Fibroblast of villous mesenchyme (primary cell): ENCODE measurements around the gene DPH6. TPM values are rescaled to one million over a fixed set of nuclear protein-coding genes. Genes with fewer than 3 reads are reported as not detected.
"Not testable (repeated sequence)": the region's sequence is repeated elsewhere in the genome, so short reads cannot be mapped to it uniquely, and the experiment has no call there.

Experiments
- DNase-seq: peaks from one replicate; pipeline ENCODE4 v3.0.0-alpha.2; 2010; ENCODE audit warnings: low read depth
- H3K4me3 ChIP-seq: 2 replicates; pipeline ENCODE4 v1.5.1; 2011; ENCODE audit warnings: low read depth, mild to moderate bottlenecking, low read length
- total RNA-seq: library from RNA; depleted of rRNA; stranded (reverse); fragments of >200 nt; gene quantifications from 2 replicates; pipeline ENCODE4 v1.2.3, GENCODE V29; 2012
- TF ChIP-seq, protein P1 (sequence below): IDR thresholded peaks from 2 replicates; pipeline ENCODE4 v1.5.1; 2012; ENCODE audit warnings: low read depth, mild to moderate bottlenecking, low read length; ENCODE audit not compliant: insufficient read depth

Gene DPH6
- total RNA-seq, 1 donor, result 13.8 TPM

DNA sequence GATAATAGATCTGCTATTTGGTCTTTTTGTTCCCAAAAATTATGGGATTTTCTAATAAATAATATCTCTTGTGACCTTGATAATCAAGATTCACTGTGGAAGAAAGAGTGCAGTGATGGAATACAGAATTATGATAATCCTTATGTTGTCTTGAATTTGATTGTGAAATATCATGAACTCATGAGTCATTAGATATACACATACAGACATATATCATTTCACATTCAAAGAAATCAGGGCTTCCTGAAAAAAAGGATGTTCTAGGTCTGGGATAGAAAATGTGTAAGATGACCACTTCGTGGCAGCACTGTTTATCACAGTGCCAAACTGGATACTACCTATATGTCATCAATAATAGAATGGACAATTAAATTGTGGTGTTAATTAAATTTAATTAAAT is 97.7 kb downstream of the DPH6 start:
- H3K4me3 ChIP-seq, result no peak overlapping the region
- no peak for DNase-seq
- TF ChIP-seq, protein P1, sequence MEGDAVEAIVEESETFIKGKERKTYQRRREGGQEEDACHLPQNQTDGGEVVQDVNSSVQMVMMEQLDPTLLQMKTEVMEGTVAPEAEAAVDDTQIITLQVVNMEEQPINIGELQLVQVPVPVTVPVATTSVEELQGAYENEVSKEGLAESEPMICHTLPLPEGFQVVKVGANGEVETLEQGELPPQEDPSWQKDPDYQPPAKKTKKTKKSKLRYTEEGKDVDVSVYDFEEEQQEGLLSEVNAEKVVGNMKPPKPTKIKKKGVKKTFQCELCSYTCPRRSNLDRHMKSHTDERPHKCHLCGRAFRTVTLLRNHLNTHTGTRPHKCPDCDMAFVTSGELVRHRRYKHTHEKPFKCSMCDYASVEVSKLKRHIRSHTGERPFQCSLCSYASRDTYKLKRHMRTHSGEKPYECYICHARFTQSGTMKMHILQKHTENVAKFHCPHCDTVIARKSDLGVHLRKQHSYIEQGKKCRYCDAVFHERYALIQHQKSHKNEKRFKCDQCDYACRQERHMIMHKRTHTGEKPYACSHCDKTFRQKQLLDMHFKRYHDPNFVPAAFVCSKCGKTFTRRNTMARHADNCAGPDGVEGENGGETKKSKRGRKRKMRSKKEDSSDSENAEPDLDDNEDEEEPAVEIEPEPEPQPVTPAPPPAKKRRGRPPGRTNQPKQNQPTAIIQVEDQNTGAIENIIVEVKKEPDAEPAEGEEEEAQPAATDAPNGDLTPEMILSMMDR, result no peak

DNA sequence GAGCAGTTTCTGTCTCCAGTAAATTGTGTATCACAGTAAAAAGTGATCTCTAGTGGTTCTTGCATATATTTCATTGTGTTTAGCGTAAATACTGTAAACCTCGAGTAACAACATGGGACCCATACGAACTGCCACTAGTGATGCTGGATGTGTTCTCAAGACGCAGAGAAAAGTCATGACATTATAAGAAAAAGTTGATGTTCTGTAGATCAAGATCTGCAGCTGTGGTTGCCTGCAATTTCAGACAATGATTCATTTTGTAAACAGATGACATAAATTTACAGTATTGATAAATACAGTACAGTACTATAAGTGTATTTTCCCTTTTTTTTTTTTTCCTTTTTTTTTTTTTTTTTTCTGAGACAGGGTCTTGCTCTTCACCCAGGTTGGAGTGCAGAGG is 100.1 kb downstream of the DPH6 start:
- TF ChIP-seq, protein P1, result no peak
- DNase-seq, result peak; percentile 41
- H3K4me3 ChIP-seq, result no peak overlapping the region

DNA sequence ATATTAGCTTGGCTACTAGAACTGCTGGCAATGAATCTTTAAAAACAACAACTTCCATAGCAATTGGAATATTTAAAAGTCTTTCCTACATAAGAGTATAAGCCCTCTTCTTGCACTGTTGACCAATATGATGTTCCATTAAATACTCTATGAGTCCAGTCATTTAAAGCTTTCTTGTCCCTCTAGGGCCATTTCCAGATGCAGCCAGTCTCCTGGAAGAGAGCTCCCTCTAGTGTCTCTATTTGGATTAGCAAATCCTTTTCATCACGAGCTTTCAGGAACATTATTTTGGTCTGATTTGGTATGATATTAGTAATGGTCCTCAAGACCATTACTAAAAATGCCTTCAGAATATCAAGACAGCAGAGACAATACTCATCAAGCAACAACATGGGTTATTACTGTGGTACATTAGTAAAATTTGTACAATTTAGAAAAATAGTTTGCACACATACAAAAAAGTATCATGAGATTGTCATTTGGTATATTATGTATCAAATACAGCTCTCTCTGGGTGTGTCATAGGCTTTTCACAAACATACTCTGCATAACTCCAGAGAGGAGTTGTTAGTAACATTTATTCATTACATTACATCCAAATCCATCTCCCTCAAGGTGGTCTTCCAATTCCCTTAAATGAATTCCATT is 101.3 kb downstream of the DPH6 start:
- TF ChIP-seq, protein P1, result peak; percentile 82
- no peak overlapping the region for H3K4me3 ChIP-seq
- DNase-seq, result peak; percentile 70

DNA sequence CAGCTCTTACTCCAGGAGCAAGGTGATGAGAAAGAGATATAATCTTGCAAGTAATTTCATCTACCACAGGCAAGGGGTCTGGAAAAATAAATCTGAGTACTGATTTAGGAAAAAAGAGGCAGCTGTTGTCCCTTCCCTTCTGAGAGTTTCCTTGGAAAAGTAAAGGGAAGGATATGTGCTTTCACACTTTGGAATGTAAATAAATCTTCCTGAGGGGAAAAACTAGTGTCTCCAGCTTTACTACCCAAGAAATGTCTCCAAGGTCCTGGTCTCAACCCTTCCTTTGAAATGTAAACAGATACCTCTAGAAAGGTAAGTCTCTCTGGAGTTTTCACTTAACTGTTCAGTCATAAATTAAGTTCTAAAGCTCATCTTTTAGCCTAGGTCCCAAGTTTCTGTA is 102.6 kb downstream of the DPH6 start:
- DNase-seq, result no peak
- TF ChIP-seq, protein P1, result no peak
- H3K4me3 ChIP-seq, result no peak overlapping the region

DNA sequence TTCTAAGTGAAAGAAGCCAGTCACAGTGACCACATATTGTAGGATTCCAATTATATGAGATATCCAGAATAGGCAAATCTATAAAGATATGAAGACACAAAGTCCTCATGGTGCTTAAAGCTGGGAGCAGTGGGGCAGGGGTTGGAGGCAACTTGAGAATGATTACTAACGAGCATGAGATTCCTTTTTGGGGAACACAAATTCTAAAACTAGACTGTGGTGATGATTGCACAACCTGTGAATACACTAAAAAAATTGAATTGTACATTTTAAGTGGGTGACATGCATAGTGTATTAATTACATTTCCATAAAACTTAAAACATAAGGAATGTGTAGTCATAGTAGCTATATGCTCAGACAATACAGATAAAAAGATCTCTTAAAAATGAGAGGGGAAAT is 103.2 kb downstream of the DPH6 start:
- TF ChIP-seq, protein P1, result no peak
- DNase-seq, result no peak
- no peak overlapping the region for H3K4me3 ChIP-seq

DNA sequence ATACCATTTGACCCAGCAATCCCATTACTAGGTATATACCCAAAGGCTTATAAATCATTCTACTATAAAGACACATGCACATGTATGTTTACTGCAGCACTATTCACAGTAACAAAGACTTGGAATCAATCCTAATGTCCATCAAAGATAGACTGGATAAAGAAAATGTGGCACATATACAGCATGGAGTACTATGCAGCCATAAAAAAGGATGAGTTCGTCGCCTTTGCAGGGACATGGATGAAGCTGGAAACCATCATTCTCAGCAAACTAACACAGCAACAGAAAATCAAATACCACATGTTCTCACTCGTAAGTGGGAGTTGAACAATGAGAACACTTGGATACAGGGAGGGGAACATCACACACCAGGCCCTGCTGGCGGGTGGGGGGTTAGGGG is 104.7 kb downstream of the DPH6 start:
- not testable (repeated sequence) for DNase-seq, H3K4me3 ChIP-seq

DNA sequence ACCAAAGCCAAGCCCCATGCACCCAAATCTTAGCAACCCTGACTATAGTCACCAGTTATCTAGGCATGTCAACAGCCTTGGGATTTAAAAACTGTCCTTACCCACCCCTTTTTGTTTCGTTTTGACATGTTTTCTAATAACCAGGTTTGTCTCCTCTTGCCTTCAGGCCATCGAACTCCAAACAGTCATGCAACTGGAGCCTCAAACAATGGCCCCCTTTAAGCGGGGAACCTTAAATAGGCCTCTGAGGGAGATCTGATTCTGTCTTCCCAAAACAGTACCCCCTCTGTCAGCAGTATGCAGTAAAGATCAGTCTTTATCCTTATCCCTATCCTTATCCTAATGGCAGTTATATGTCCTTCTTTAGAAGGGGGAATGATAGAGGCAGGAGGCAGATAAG is 105.7 kb downstream of the DPH6 start:
- H3K4me3 ChIP-seq, result no peak overlapping the region
- TF ChIP-seq, protein P1, result no peak
- DNase-seq, result no peak
